Activated CD4-positive, alpha-beta T cell treated with anti-CD3 and anti-CD28 coated beads, Interleukin-2, amount 50 U/mL, for 24 hours (primary cell): Measurements from ENCODE around the gene ZNF892.
"Not testable (repeated sequence)": the region's sequence is repeated elsewhere in the genome, so short reads cannot be mapped to it uniquely, and the experiment has no call there.

Source experiments
- DNase-seq, 2 donors: peaks; one replicate each; pipeline ENCODE4 v3.0.0-alpha.2; 2020; ENCODE audit warnings: low read depth in 1 of 2, low spot score in 1 of 2

Gene ZNF892

DNA sequence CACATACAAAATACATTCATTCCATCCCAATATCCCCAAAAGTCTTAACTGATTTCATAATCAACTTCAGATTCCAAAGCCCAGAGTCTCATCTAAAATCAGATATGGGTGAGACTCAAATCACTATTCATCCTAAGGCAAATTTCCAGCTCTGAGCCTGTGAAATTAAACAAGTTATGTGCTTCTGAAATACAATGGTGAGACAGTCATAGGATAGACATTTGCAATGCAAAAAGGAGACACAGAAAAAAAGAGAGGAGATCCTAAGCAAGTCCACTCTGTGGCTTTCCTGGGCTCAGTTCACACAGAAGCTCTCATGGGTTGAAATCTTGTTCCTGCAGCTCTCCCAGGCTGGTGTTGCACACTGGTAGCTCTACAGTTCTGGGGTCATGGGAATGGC, 18.3 kb downstream of the ZNF892 start:
- DNase-seq: no peak

DNA sequence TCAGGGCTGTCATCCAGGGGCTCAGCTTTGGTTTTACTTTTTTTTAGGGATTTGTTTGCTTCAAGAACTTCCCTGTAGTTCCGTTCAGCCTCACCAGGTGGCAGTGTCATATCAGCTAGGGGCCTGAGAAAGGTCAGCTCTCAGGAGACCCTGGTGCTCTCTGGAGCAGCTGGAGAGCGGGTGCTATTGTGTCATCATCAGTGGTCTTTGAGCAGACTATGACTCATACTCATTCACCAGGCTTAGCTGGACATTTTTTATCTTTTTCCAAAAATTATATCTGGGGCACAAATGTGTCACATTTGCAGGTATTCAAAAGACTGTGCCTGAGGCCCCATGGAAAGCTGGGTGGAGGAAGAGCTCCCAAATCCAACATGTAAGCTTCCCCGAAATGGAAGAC, 24.4 kb downstream of the ZNF892 start:
- DNase-seq: no peak

DNA sequence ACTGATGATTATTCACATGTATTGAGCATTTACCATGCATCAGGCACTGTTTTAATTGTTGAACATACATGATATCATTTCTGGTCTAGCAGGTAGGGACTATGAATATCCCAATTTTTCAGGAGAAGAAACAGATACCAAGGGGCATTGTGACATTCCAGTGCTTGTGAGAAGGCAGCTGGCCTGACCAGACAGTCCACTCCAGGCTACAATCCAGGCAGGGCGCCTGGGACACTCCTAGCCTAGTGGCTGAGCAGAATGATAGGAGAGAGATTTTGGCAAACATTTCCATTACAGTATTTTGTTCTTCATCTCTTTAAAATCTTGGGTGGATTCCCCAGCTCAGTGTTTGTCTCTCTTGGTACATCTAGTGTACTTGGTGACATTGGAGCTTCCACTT, 24.9 kb downstream of the ZNF892 start:
- DNase-seq: no peak

DNA sequence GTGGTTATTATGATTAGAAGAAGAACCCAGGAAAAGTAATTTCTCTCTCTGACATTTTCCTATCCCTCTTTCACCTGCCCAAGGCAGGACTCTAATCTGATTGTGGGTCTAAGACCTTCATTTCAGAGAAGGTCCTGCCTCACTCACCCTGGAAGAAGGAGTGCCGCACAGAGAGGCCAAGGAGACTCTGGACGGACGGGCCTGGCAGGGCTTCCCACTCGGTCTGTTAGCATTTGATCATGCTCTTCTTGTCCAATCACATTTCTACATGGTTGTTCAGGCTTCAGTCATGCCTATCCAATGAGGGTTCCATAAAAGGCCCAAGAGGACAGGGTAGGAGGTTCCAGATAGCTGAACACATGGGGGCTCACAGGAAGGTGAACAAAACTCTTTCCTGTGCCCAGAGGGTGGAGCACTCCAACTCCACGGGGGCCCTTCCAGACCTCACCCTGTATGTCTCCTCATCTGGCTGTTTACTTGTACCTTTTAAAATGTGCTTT, 27.0 kb downstream of the ZNF892 start:
- no peak for DNase-seq

DNA sequence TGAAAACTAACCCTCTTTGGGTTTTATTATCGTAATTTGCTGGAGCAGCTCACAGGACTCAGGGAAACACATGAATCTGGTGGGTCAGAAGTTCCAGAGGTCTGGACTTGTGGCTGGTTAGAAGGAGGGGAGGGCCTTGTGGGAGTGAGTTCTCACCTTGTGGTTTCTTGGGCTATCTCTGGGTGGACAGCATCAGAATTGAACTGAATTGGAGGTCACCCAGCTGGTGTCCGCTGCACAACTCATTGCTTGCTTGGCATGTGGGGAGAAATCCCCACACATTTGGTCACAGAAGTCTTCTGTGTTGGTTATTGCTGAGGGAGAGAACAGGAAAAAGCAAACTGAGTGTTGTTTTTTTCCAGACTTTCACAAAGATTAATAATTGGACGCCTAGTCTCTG, 27.5 kb downstream of the ZNF892 start:
- no peak for DNase-seq

DNA sequence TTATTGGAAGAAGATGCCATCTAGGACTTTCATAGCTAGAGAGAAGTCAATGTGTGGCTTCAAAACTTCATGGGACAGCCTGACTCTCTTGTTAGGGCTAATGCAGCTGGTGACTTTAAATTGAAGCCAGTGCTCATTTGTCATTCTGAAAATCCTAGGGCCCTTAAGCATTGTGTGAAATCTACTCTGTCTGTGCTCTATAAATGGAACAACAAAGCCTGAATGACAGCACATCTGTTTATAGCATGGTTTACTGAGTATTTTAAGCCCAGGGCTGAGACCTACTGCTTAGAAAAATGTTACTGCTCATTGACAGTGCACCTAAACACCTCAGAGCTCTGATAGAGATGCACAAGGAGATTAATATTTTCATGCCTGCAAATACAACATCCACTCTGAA, 30.8 kb downstream of the ZNF892 start:
- no peak for DNase-seq

DNA sequence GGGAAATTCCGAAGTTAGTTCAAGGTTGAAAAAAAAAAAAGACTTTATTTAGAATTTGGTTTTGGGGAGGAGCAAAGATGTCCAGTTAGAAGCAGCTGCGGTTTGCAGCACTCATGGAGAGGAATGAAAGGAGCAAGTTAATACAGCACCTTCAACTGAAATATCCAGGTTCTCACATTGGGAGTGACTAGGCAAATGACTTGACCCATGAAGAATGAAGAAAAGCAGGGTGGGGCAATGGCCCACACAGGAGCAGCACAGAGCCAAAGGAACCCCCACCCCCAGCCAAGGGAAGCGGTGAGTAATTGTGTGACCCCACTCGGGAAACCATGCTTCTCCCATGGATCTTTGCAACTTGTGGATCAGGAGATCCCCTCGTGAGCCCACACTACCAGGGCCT, 32.8 kb downstream of the ZNF892 start:
- DNase-seq: no peak

DNA sequence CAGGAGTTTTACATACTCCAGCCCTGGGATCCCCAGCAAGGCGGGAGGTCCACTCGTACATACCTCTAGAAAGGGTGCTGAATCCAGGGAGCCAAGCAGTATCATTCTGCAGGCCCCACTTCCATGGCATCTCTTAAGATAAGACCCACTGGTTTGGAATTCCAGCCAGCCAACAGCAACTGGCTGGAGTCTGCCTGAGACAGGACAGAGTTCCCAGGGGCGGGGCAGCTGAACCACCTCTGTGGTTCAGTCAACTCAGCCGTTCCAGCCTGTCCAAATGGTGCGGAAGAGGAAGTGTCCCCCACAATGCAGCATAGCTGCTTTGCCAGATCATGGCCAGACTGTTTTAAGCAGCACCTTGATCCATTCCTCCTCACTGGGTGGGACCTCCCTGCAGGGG, 33.2 kb downstream of the ZNF892 start:
- DNase-seq: no peak

DNA sequence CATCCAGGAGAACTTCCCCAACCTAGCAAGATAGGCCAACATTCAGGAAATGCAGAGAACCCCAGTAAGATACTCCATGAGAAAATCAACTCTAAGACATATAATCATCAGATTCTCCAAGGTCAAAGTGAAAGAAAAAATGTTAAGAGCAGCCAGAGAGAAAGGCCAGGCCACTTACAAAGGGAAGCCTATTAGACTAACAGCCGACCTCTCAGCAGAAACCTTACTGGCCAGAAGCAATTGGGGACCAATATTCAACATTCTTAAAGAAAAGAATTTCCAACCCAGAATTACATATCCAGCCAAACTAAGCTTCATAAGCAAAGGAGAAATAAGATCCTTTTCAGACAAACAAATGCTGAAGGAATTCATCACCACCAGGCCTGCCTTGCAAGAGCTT, 34.8 kb downstream of the ZNF892 start:
- not testable (repeated sequence) for DNase-seq
